ENCODE data around the gene MACF1. TPM values are rescaled to one million over a fixed set of nuclear protein-coding genes. Genes with fewer than 3 reads are reported as not detected.

The MACF1 gene
- total RNA-seq, 6 donors from 2014 or later, result 359 to 1,160 (median 531) TPM

GRCh38 chr1:39170731-39171667 lies 33.5 kb upstream of the MACF1 start:
- H3K27ac ChIP-seq, result peak overlapping the region; percentile 57 to 75 (median 66)
- ATAC-seq (ENCODE audit: low FRiP score in 2 of 2) (peak in 1 of 2 donors; percentile 51), DNase-seq (peak in 1 of 2 donors; percentile 60)
- no peaks in the 10 kb centered on the region for H3K9me3 ChIP-seq
- no peak overlapping the region for H3K4me3 ChIP-seq
- H3K27me3 ChIP-seq, result no peaks in the 10 kb centered on the region
- TF ChIP-seq POLR2AphosphoS5 (IDR thresholded peaks at IDR 0.05), result peak in 1 of 2 donors; percentile 11
- no peak for TF ChIP-seq POLR2A (IDR thresholded peaks at IDR 0.05)
- 59 to 68% methylated on average over 9 of the region's 9 CpGs for WGBS, 2 donors
- peaks cover 73 to 92% (median 88%) of the 10 kb centered on the region in 4 donors for H3K4me1 ChIP-seq
- no peaks in the 10 kb centered on the region for H3K36me3 ChIP-seq

- Histone ChIP-seq H3K4me3 (no peak overlapping the region), H3K4me1 (peaks cover 65 to 89% (median 88%) of the 10 kb centered on the region in 4 donors), H3K27ac (peak overlapping the region; percentile 63 to 75 (median 70)), H3K27me3 (no peaks in the 10 kb centered on the region), H3K36me3 (no peaks in the 10 kb centered on the region), H3K9me3 (no peaks in the 10 kb centered on the region)
- WGBS, 2 donors, result 77 to 81% methylated on average over 9 of the region's 9 CpGs
- no peak for ATAC-seq (ENCODE audit: low FRiP score in 2 of 2)
- DNase-seq, result no peak
- TF ChIP-seq POLR2A (IDR thresholded peaks at IDR 0.05), result no peak
These were observed 31.1 kb upstream of the MACF1 start for GRCh38 chr1:39173119-39173994.

- H3K27ac ChIP-seq, result peak overlapping the region; percentile 24 to 75 (median 70)
- H3K27me3 ChIP-seq, result no peaks in the 10 kb centered on the region
- ATAC-seq (ENCODE audit: low FRiP score in 2 of 2) (peak in 1 of 2 donors; percentile 53), DNase-seq (no peak)
- H3K9me3 ChIP-seq, result no peaks in the 10 kb centered on the region
- H3K4me3 ChIP-seq, result no peak overlapping the region
- WGBS, 2 donors, result 55 to 64% methylated on average over 2 of the region's 2 CpGs
- TF ChIP-seq POLR2AphosphoS5 (IDR thresholded peaks at IDR 0.05), result no peak
- no peak for TF ChIP-seq EP300 (IDR thresholded peaks at IDR 0.05)
- TF ChIP-seq POLR2A (IDR thresholded peaks at IDR 0.05), result no peak
- no peak for TF ChIP-seq CTCF (IDR thresholded peaks at IDR 0.05)
- H3K4me1 ChIP-seq, result peaks cover 69 to 89% (median 88%) of the 10 kb centered on the region in 4 donors
- H3K36me3 ChIP-seq, result no peaks in the 10 kb centered on the region
These were observed 30.5 kb upstream of the MACF1 start for GRCh38 chr1:39173995-39174380.

GRCh38 chr1:39174390-39175081 lies 30.0 kb upstream of the MACF1 start:
- H3K36me3 ChIP-seq, result no peaks in the 10 kb centered on the region
- no peak for TF ChIP-seq EP300 (IDR thresholded peaks at IDR 0.05)
- no peak for TF ChIP-seq POLR2AphosphoS5 (IDR thresholded peaks at IDR 0.05)
- no peak for TF ChIP-seq CTCF (IDR thresholded peaks at IDR 0.05)
- no peak for TF ChIP-seq POLR2A (IDR thresholded peaks at IDR 0.05)
- no peaks in the 10 kb centered on the region for H3K27me3 ChIP-seq
- 52 to 66% methylated on average over 5 of the region's 5 CpGs for WGBS, 2 donors
- no peak for DNase-seq
- ATAC-seq (ENCODE audit: low FRiP score in 2 of 2), result no peak
- peaks cover 69 to 91% (median 89%) of the 10 kb centered on the region in 4 donors for H3K4me1 ChIP-seq
- H3K9me3 ChIP-seq, result no peaks in the 10 kb centered on the region
- peak overlapping the region; percentile 24 to 75 (median 70) for H3K27ac ChIP-seq
- no peak overlapping the region for H3K4me3 ChIP-seq

GRCh38 chr1:39177706-39178105 lies 26.8 kb upstream of the MACF1 start:
- Histone ChIP-seq H3K36me3 (no peaks in the 10 kb centered on the region), H3K4me1 (peaks cover 61 to 70% (median 68%) of the 10 kb centered on the region in 4 donors), H3K27ac (peak overlapping the region; percentile 41 to 71 (median 70)), H3K9me3 (no peaks in the 10 kb centered on the region), H3K4me3 (no peak overlapping the region), H3K27me3 (no peaks in the 10 kb centered on the region)
- TF ChIP-seq CTCF (IDR thresholded peaks at IDR 0.05) (no peak), POLR2A (IDR thresholded peaks at IDR 0.05) (no peak), EP300 (IDR thresholded peaks at IDR 0.05) (no peak), POLR2AphosphoS5 (IDR thresholded peaks at IDR 0.05) (peak in 1 of 2 donors; percentile 11)
- no peak for ATAC-seq (ENCODE audit: low FRiP score in 2 of 2)
- 37 to 44% methylated on average over 3 of the region's 3 CpGs for WGBS, 2 donors
- DNase-seq, result no peak
